Bronchial epithelial cell (primary cell): ENCODE results near the gene CTH. TPM values are rescaled to one million over a fixed set of nuclear protein-coding genes. Genes with fewer than 3 reads are reported as not detected.

Source experiments
- DNase-seq: peaks from one replicate; pipeline ENCODE4 v3.0.0-alpha.2; 2010; ENCODE audit warnings: low read depth
- FAIRE-seq: peaks from 2 replicates; lab custom pipeline; 2011; peaks lifted over from hg19 to GRCh38; lab: Jason Lieb, UNC
- H3K27me3 ChIP-seq: 2 replicates; pipeline ENCODE4 v1.5.1; 2011; ENCODE audit warnings: low read length; ENCODE audit not compliant: control insufficient read depth, insufficient read depth
- H3K36me3 ChIP-seq: 2 replicates; pipeline ENCODE4 v1.5.1; 2011; ENCODE audit warnings: low read length; ENCODE audit not compliant: control insufficient read depth, insufficient read depth
- H3K4me3 ChIP-seq: 2 replicates; pipeline ENCODE4 v1.5.1; 2011; ENCODE audit warnings: mild to moderate bottlenecking, low read depth, low read length, control low read depth
- total RNA-seq: library from RNA; depleted of rRNA; stranded (reverse); fragments of >200 nt; gene quantifications from 2 replicates; pipeline ENCODE4 v1.2.1, GENCODE V29; 2014
- TF ChIP-seq, protein P1 (sequence below): IDR thresholded peaks from 2 replicates; pipeline ENCODE4 v1.5.1; 2011; ENCODE audit warnings: mild to moderate bottlenecking, moderate library complexity, low read length, control low read depth, inconsistent platforms; ENCODE audit not compliant: insufficient read depth, severe bottlenecking

Gene CTH
- total RNA-seq, 1 donor from 2014 or later: 11.6 TPM

DNA sequence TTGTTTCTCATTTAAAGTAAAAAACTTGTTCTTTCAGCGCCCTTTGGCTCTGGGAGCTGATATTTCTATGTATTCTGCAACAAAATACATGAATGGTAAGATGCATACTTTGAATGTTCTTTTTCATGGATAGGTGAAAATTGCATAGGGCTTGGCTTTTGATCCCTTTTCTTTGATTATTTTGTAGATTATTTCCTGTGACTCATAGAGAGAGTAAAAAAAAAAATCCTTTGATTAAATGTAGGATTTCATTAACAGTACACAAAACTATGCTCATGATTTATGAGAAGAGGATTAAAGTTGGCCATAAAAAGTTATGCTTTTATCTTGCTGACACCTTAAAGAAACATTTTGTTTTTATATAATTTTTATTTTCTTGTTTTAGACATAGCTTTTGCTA, 18.7 kb downstream of the CTH start:
- TF ChIP-seq, protein P1, sequence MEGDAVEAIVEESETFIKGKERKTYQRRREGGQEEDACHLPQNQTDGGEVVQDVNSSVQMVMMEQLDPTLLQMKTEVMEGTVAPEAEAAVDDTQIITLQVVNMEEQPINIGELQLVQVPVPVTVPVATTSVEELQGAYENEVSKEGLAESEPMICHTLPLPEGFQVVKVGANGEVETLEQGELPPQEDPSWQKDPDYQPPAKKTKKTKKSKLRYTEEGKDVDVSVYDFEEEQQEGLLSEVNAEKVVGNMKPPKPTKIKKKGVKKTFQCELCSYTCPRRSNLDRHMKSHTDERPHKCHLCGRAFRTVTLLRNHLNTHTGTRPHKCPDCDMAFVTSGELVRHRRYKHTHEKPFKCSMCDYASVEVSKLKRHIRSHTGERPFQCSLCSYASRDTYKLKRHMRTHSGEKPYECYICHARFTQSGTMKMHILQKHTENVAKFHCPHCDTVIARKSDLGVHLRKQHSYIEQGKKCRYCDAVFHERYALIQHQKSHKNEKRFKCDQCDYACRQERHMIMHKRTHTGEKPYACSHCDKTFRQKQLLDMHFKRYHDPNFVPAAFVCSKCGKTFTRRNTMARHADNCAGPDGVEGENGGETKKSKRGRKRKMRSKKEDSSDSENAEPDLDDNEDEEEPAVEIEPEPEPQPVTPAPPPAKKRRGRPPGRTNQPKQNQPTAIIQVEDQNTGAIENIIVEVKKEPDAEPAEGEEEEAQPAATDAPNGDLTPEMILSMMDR: no peak
- FAIRE-seq: no peak
- no peak for DNase-seq
- H3K4me3 ChIP-seq: no peak overlapping the region
- H3K27me3 ChIP-seq: no peaks in the 10 kb centered on the region
- peaks cover 4% of the 10 kb centered on the region for H3K36me3 ChIP-seq

GRCh38 chr1:70431317-70431716, 20.2 kb downstream of the CTH start:
- no peak overlapping the region for H3K4me3 ChIP-seq
- TF ChIP-seq, protein P1: no peak
- DNase-seq (no peak), FAIRE-seq (no peak)
- H3K27me3 ChIP-seq: no peaks in the 10 kb centered on the region
- peaks cover 4% of the 10 kb centered on the region for H3K36me3 ChIP-seq

GRCh38 chr1:70431874-70432273, 20.8 kb downstream of the CTH start:
- FAIRE-seq: no peak

GRCh38 chr1:70434253-70434859, 23.3 kb downstream of the CTH start:
- Histone ChIP-seq H3K27me3 (no peaks in the 10 kb centered on the region), H3K36me3 (peaks cover 4% of the 10 kb centered on the region), H3K4me3 (no peak overlapping the region)
- TF ChIP-seq, protein P1: no peak
- DNase-seq: no peak
- no peak for FAIRE-seq

More at GRCh38 chr1:70431874-70432273, 20.8 kb downstream of the CTH start:
- Histone ChIP-seq H3K4me3 (no peak overlapping the region), H3K27me3 (no peaks in the 10 kb centered on the region), H3K36me3 (peaks cover 4% of the 10 kb centered on the region)
- DNase-seq: no peak
- TF ChIP-seq, protein P1: no peak

DNA sequence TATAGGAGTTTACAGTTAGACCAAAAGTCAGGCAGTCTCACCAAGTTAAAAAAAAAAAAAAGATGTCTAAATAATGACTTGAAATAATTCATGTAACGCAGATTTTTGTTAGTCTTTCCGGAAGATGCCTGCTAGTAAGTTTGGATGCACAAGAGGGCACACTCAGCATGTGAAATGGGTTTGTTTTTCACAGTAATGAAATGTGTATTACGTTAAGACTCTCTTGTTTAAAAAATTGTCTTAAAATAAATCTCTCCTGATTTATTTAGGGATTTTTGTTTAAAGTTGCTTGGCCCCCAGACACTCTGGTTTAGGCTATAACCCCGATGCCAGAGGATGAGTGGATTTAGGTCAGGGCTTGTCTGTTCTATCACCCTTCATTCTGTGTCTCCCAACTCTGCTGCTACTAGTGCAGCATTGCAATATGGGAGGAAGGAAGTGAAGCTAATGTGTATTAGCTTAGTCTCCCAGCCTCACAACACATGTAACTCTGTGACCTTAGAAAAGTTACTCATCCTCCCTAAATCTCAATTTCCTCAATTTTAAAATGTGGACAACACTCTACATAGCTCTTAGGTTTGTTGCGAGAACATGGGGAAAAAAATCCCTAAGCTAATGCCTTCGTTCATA, 25.7 kb downstream of the CTH start:
- FAIRE-seq: no peak

More for the DNA sequence above, 25.7 kb downstream of the CTH start:
- TF ChIP-seq, protein P1: no peak
- Histone ChIP-seq H3K27me3 (no peaks in the 10 kb centered on the region), H3K4me3 (no peak overlapping the region), H3K36me3 (peaks cover 2% of the 10 kb centered on the region)
- DNase-seq: no peak
